Measurements from ENCODE around the gene ARHGEF37. TPM values are rescaled to one million over a fixed set of nuclear protein-coding genes. Genes with fewer than 3 reads are reported as not detected.

Gene ARHGEF37
- total RNA-seq, 1 donor from 2014 or later: 4.1 TPM

DNA sequence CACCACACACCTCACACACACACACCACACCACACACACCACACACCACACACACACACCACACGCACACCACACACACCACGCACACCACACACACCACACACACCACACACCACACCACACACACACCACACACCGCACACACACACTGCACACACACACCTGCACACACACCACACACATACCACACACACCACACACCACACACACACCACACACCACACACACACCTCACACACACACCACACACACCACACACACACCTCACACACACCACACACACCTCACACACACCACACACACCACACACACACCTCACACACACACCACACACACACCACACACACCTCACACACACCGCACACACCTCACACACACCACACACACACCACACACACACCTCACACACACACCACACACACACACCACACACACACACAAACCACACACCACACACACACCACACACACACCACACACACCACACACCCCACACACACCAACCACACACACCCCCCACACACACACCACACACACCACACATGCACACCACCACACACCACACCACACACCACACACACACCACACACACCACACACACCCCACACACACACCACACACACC is 73.7 kb downstream of the ARHGEF37 start:
- H3K36me3 ChIP-seq (ENCODE audit: control insufficient read depth, insufficient read depth, low read length): no peaks in the 10 kb centered on the region
- TF ChIP-seq, protein P1, sequence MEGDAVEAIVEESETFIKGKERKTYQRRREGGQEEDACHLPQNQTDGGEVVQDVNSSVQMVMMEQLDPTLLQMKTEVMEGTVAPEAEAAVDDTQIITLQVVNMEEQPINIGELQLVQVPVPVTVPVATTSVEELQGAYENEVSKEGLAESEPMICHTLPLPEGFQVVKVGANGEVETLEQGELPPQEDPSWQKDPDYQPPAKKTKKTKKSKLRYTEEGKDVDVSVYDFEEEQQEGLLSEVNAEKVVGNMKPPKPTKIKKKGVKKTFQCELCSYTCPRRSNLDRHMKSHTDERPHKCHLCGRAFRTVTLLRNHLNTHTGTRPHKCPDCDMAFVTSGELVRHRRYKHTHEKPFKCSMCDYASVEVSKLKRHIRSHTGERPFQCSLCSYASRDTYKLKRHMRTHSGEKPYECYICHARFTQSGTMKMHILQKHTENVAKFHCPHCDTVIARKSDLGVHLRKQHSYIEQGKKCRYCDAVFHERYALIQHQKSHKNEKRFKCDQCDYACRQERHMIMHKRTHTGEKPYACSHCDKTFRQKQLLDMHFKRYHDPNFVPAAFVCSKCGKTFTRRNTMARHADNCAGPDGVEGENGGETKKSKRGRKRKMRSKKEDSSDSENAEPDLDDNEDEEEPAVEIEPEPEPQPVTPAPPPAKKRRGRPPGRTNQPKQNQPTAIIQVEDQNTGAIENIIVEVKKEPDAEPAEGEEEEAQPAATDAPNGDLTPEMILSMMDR (IDR thresholded peaks at IDR 0.05; ENCODE audit: insufficient read depth, low read length, poor library complexity, severe bottlenecking): no peak
- H3K4me3 ChIP-seq (ENCODE audit: low read depth, low read length): no peak overlapping the region
- DNase-seq (ENCODE audit: low read depth): no peak
- H3K27me3 ChIP-seq (ENCODE audit: control insufficient read depth, insufficient read depth, low read length): no peaks in the 10 kb centered on the region

DNA sequence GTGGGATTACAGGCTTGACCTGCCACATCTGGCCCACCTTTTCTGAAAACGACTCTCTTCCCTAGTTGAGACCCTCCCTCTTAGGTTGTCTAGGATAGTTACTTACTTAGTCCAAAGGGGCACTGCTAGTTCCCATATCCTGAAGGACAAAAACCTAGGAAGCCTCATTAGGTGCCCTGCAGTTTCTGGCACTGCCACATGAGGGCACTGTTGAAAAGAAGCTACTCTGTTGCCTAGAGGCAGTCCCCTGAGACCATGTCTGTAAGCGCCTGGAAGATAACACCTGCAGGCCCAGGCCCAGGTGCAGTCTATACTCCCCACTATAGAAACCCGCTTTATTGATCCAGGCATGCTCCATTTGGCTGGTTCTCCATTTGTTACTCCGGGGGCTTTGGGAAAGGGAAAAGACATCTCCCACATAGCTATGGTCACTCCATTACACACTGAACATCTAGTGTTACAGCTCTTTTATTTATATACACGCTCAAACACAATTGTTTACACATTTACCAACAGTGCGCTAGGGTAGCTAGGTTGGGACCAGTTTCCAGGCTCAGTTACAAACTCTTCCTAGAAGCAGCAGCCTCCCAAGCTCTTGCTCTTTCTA is 75.4 kb downstream of the ARHGEF37 start:
- H3K36me3 ChIP-seq (ENCODE audit: control insufficient read depth, insufficient read depth, low read length): no peaks in the 10 kb centered on the region
- no peak overlapping the region for H3K4me3 ChIP-seq (ENCODE audit: low read depth, low read length)
- TF ChIP-seq, protein P1 (IDR thresholded peaks at IDR 0.05; ENCODE audit: insufficient read depth, low read length, poor library complexity, severe bottlenecking): peak; percentile 67
- no peaks in the 10 kb centered on the region for H3K27me3 ChIP-seq (ENCODE audit: control insufficient read depth, insufficient read depth, low read length)
- DNase-seq (ENCODE audit: low read depth): no peak

DNA sequence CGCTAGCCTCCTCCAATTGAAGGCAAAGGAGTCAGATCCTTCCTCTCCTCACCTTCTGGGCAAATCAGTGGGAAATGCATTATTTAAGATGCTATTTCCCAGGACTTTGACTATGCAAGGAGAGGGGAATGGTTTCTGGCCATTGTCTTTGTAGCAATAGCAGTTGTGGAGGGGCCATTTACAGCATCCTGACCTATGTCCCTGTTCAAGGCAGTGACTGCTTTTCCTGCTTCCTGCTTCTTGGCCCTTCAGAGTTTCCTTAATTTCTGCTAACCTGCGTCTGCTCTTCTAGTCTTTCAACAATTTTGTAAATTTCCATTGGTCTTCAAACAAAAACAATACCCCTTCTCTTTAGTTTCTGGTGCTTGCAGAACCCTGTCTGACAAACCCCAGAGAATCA is 76.0 kb downstream of the ARHGEF37 start:
- TF ChIP-seq, protein P1 (IDR thresholded peaks at IDR 0.05; ENCODE audit: insufficient read depth, low read length, poor library complexity, severe bottlenecking): no peak
- no peaks in the 10 kb centered on the region for H3K27me3 ChIP-seq (ENCODE audit: control insufficient read depth, insufficient read depth, low read length)

DNA sequence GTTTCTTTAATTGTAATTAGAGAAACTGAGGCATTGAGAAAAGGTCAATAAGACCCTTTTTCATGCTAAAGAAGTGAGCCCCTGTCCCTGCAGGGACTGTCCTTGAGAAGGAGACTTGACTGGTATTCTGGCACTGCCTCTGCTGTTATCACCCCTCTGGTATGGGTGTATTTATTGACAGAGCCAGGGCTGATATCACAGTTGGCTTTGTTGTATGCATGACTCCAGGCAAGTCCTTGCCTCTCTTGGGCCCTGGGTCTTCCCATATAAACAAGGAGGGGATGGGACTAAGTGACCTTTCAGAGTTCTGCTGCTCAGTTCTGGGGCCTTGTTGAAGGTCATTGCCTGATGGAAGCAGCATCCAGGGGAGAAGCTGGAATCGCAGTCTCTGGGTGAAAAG is 77.0 kb downstream of the ARHGEF37 start:
- Histone ChIP-seq H3K36me3 (ENCODE audit: control insufficient read depth, insufficient read depth, low read length) (no peaks in the 10 kb centered on the region), H3K27me3 (ENCODE audit: control insufficient read depth, insufficient read depth, low read length) (no peaks in the 10 kb centered on the region), H3K4me3 (ENCODE audit: low read depth, low read length) (no peak overlapping the region)
- no peak for DNase-seq (ENCODE audit: low read depth)
- TF ChIP-seq, protein P1 (IDR thresholded peaks at IDR 0.05; ENCODE audit: insufficient read depth, low read length, poor library complexity, severe bottlenecking): no peak

More for the DNA sequence above, 76.0 kb downstream of the ARHGEF37 start:
- no peak for DNase-seq (ENCODE audit: low read depth)
- Histone ChIP-seq H3K36me3 (ENCODE audit: control insufficient read depth, insufficient read depth, low read length) (no peaks in the 10 kb centered on the region), H3K4me3 (ENCODE audit: low read depth, low read length) (no peak overlapping the region)

DNA sequence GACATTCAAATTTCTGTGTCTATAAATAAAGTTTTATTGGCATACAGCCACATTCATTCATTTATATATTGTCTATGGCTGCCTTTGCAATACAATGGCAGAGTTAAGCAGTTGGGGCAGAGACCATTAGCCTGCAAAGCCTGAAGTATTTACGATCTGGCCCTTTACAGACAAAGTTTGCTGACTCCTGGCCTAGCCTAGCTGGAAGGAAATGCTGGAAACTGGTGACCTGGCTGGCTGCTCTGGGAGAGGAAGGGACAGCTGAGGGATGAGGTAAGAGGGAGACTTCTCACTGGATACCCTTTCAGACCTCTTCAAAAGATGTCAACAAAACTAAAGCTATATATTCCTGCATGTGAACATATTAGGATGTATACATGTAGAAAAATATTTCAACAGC is 82.8 kb downstream of the ARHGEF37 start:
- no peaks in the 10 kb centered on the region for H3K27me3 ChIP-seq (ENCODE audit: control insufficient read depth, insufficient read depth, low read length)
- TF ChIP-seq, protein P1 (IDR thresholded peaks at IDR 0.05; ENCODE audit: insufficient read depth, low read length, poor library complexity, severe bottlenecking): no peak
- H3K4me3 ChIP-seq (ENCODE audit: low read depth, low read length): no peak overlapping the region
- H3K36me3 ChIP-seq (ENCODE audit: control insufficient read depth, insufficient read depth, low read length): no peaks in the 10 kb centered on the region
- DNase-seq (ENCODE audit: low read depth): no peak

Measured in kidney epithelial cell (primary cell).